ENCODE measurements around the gene CHN2.
"Not testable (repeated sequence)": the region's sequence is repeated elsewhere in the genome, so short reads cannot be mapped to it uniquely, and the experiment has no call there.

CHN2 gene

GRCh38 chr7:29249860-29250259, 55.3 kb downstream of the CHN2 start:
- H3K4me3 ChIP-seq (ENCODE audit: low read depth, low read length): no peak overlapping the region
- H3K27me3 ChIP-seq (ENCODE audit: control insufficient read depth, insufficient read depth, low read length): no peaks in the 10 kb centered on the region
- H3K36me3 ChIP-seq (ENCODE audit: control insufficient read depth, insufficient read depth, low read length): no peaks in the 10 kb centered on the region
- no peak overlapping the region for H3K9ac ChIP-seq (ENCODE audit: low read depth, low read length)
- no peaks in the 10 kb centered on the region for H3K9me3 ChIP-seq (ENCODE audit: control insufficient read depth, insufficient read depth, low read length)
- peaks cover 2% of the 10 kb centered on the region for H3K4me1 ChIP-seq (ENCODE audit: control insufficient read depth, insufficient read depth, low read length)

GRCh38 chr7:29253225-29253624, 58.6 kb downstream of the CHN2 start:
- Histone ChIP-seq H3K36me3 (ENCODE audit: control insufficient read depth, insufficient read depth, low read length) (no peaks in the 10 kb centered on the region), H3K4me3 (ENCODE audit: low read depth, low read length) (no peak overlapping the region), H3K9me3 (ENCODE audit: control insufficient read depth, insufficient read depth, low read length) (no peaks in the 10 kb centered on the region), H3K4me1 (ENCODE audit: control insufficient read depth, insufficient read depth, low read length) (peaks cover 3% of the 10 kb centered on the region), H3K9ac (ENCODE audit: low read depth, low read length) (no peak overlapping the region), H3K27me3 (ENCODE audit: control insufficient read depth, insufficient read depth, low read length) (no peaks in the 10 kb centered on the region)

- Histone ChIP-seq H3K36me3 (ENCODE audit: control insufficient read depth, insufficient read depth, low read length) (no peaks in the 10 kb centered on the region), H3K9ac (ENCODE audit: low read depth, low read length) (no peak overlapping the region), H3K9me3 (ENCODE audit: control insufficient read depth, insufficient read depth, low read length) (no peaks in the 10 kb centered on the region), H3K4me3 (ENCODE audit: low read depth, low read length) (no peak overlapping the region), H3K4me1 (ENCODE audit: control insufficient read depth, insufficient read depth, low read length) (peaks cover 3% of the 10 kb centered on the region), H3K27me3 (ENCODE audit: control insufficient read depth, insufficient read depth, low read length) (no peaks in the 10 kb centered on the region)
These were observed 60.0 kb downstream of the CHN2 start for GRCh38 chr7:29254591-29254990.

GRCh38 chr7:29255199-29255878, 60.8 kb downstream of the CHN2 start:
- Histone ChIP-seq H3K27me3 (ENCODE audit: control insufficient read depth, insufficient read depth, low read length) (no peaks in the 10 kb centered on the region), H3K36me3 (ENCODE audit: control insufficient read depth, insufficient read depth, low read length) (no peaks in the 10 kb centered on the region), H3K9ac (ENCODE audit: low read depth, low read length) (no peak overlapping the region), H3K4me3 (ENCODE audit: low read depth, low read length) (no peak overlapping the region), H3K4me1 (ENCODE audit: control insufficient read depth, insufficient read depth, low read length) (peaks cover 3% of the 10 kb centered on the region), H3K9me3 (ENCODE audit: control insufficient read depth, insufficient read depth, low read length) (no peaks in the 10 kb centered on the region)

- Histone ChIP-seq H3K4me1 (ENCODE audit: control insufficient read depth, insufficient read depth, low read length) (peaks cover 3% of the 10 kb centered on the region), H3K4me3 (ENCODE audit: low read depth, low read length) (no peak overlapping the region), H3K36me3 (ENCODE audit: control insufficient read depth, insufficient read depth, low read length) (no peaks in the 10 kb centered on the region), H3K9me3 (ENCODE audit: control insufficient read depth, insufficient read depth, low read length) (no peaks in the 10 kb centered on the region), H3K9ac (ENCODE audit: low read depth, low read length) (no peak overlapping the region), H3K27me3 (ENCODE audit: control insufficient read depth, insufficient read depth, low read length) (no peaks in the 10 kb centered on the region)
These were observed 61.5 kb downstream of the CHN2 start for GRCh38 chr7:29255906-29256692.

- H3K4me3 ChIP-seq (ENCODE audit: low read depth, low read length): no peak overlapping the region
- H3K36me3 ChIP-seq (ENCODE audit: control insufficient read depth, insufficient read depth, low read length): no peaks in the 10 kb centered on the region
- peaks cover 3% of the 10 kb centered on the region for H3K4me1 ChIP-seq (ENCODE audit: control insufficient read depth, insufficient read depth, low read length)
- no peak overlapping the region for H3K9ac ChIP-seq (ENCODE audit: low read depth, low read length)
- H3K9me3 ChIP-seq (ENCODE audit: control insufficient read depth, insufficient read depth, low read length): no peaks in the 10 kb centered on the region
- H3K27me3 ChIP-seq (ENCODE audit: control insufficient read depth, insufficient read depth, low read length): no peaks in the 10 kb centered on the region
These were observed 62.1 kb downstream of the CHN2 start for GRCh38 chr7:29256693-29257002.

- Histone ChIP-seq H3K36me3 (ENCODE audit: control insufficient read depth, insufficient read depth, low read length) (no peaks in the 10 kb centered on the region), H3K27me3 (ENCODE audit: control insufficient read depth, insufficient read depth, low read length) (no peaks in the 10 kb centered on the region), H3K9me3 (ENCODE audit: control insufficient read depth, insufficient read depth, low read length) (no peaks in the 10 kb centered on the region), H3K4me3 (ENCODE audit: low read depth, low read length) (no peak overlapping the region), H3K9ac (ENCODE audit: low read depth, low read length) (no peak overlapping the region), H3K4me1 (ENCODE audit: control insufficient read depth, insufficient read depth, low read length) (peaks cover 3% of the 10 kb centered on the region)
These were observed 64.4 kb downstream of the CHN2 start for GRCh38 chr7:29258951-29259350.

- Histone ChIP-seq H3K4me1 (ENCODE audit: control insufficient read depth, insufficient read depth, low read length) (peaks cover 4% of the 10 kb centered on the region), H3K36me3 (ENCODE audit: control insufficient read depth, insufficient read depth, low read length) (no peaks in the 10 kb centered on the region), H3K9me3 (ENCODE audit: control insufficient read depth, insufficient read depth, low read length) (no peaks in the 10 kb centered on the region), H3K4me3 (ENCODE audit: low read depth, low read length) (no peak overlapping the region), H3K9ac (ENCODE audit: low read depth, low read length) (no peak overlapping the region), H3K27me3 (ENCODE audit: control insufficient read depth, insufficient read depth, low read length) (no peaks in the 10 kb centered on the region)
These were observed 67.8 kb downstream of the CHN2 start for GRCh38 chr7:29262191-29262917.

GRCh38 chr7:29263601-29264207, 69.1 kb downstream of the CHN2 start:
- not testable (repeated sequence) for H3K9me3 ChIP-seq (ENCODE audit: control insufficient read depth, insufficient read depth, low read length); H3K4me3 ChIP-seq (ENCODE audit: low read depth, low read length); H3K9ac ChIP-seq (ENCODE audit: low read depth, low read length); H3K36me3 ChIP-seq (ENCODE audit: control insufficient read depth, insufficient read depth, low read length); H3K4me1 ChIP-seq (ENCODE audit: control insufficient read depth, insufficient read depth, low read length); H3K27me3 ChIP-seq (ENCODE audit: control insufficient read depth, insufficient read depth, low read length)

GRCh38 chr7:29265208-29265923, 70.8 kb downstream of the CHN2 start:
- Histone ChIP-seq H3K9me3 (ENCODE audit: control insufficient read depth, insufficient read depth, low read length) (no peaks in the 10 kb centered on the region), H3K4me1 (ENCODE audit: control insufficient read depth, insufficient read depth, low read length) (peaks cover 4% of the 10 kb centered on the region), H3K36me3 (ENCODE audit: control insufficient read depth, insufficient read depth, low read length) (no peaks in the 10 kb centered on the region), H3K27me3 (ENCODE audit: control insufficient read depth, insufficient read depth, low read length) (no peaks in the 10 kb centered on the region), H3K9ac (ENCODE audit: low read depth, low read length) (no peak overlapping the region), H3K4me3 (ENCODE audit: low read depth, low read length) (no peak overlapping the region)

GRCh38 chr7:29269935-29270334, 75.4 kb downstream of the CHN2 start:
- H3K4me3 ChIP-seq (ENCODE audit: low read depth, low read length): no peak overlapping the region
- H3K4me1 ChIP-seq (ENCODE audit: control insufficient read depth, insufficient read depth, low read length): peaks cover 14% of the 10 kb centered on the region
- H3K36me3 ChIP-seq (ENCODE audit: control insufficient read depth, insufficient read depth, low read length): no peaks in the 10 kb centered on the region
- H3K9me3 ChIP-seq (ENCODE audit: control insufficient read depth, insufficient read depth, low read length): no peaks in the 10 kb centered on the region
- no peak overlapping the region for H3K9ac ChIP-seq (ENCODE audit: low read depth, low read length)
- H3K27me3 ChIP-seq (ENCODE audit: control insufficient read depth, insufficient read depth, low read length): no peaks in the 10 kb centered on the region
